Measurements from ENCODE around the gene AXIN1.
"Not testable (repeated sequence)": the region's sequence is repeated elsewhere in the genome, so short reads cannot be mapped to it uniquely, and the experiment has no call there.

The AXIN1 gene

DNA sequence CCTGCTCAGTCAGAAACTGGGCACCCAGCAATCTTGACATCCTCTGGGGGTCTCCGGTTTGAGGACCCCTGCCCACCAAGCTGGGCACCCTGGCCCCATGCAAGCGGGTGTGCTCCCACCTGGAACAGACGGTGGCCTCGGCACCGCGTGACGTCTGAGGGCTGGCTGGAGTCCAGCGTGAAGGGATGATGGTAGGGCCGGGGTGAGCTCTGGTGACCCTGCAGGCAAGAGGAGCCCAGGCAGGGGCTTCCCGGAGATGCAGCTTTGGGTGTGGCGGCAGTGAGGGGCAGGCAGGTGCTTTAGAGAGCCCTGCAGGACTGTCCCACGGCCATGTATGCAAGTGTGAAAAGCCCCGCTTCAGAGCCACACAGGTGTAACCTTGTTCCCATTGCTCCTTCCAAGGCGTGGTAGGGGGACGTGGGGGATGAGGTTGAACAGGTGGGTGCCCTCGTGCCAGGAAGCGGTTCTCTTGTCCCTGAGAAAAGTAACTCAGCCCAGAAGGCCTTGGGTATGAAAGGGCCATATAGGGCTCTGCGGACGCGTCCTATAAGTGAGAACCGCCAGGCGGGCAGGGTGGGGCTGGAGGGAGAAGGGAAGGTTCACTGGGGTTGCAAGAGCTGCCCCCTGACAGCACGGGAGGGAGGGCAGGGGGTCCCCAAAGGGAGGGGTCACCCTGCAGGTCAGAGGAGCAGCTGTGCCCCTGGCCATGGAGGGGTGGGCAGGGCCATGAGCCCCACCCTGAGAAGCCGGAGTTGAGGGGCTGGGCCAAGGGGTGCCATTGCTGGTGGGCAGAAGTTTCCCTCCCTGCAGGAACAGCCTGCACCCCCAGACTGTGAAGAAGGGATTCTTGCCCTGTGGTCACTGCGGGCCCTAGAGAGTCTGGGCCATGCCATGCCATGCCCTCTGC, 86.0 kb downstream of the AXIN1 start:
- no peak for DNase-seq (ENCODE audit: low spot score)

DNA sequence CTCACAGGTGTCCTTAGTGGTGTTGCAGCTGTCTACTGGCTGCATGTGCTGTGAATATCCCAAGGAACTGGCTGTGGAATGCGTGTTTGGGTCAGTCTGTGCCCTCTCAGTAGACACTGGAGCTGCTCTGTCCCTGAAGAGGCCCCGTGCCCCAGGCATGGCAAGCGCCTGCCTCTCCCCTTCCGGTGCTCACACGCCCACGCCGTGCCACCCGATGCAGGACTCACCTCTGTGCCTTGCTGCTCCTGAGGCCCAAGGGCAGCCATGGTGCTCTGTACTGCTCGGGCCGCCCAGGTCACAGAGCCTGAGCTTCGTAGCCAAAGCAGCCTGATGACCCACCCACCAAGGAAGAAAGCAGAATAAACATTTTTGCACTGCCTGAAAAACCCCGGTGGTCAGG, 86.8 kb downstream of the AXIN1 start:
- no peak for DNase-seq (ENCODE audit: low spot score)

DNA sequence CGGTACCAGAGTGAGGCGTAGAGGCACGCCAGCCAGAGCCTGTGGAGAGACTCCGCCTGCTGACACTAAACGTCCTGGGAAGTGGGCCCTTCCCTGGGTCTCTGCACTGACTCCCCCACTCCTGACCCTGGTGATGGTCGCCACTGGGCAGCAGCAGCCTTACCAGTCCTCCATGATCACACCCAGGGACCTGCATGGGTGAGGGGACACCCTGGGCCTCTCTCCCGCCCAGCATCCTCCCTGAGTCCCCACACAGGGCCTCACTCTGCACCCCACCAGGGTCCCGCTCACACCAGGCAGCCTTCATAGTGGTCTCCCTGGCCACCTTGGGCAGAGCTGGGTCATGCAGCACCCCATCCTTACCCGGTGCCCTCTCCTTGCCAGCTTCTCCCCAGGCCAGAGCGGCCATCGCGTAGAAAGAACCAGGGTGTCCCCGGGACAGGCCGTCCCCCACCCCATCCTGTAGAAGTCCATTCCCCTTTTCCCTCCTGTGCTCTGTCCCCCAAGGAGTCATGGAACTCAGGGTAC, 87.5 kb downstream of the AXIN1 start:
- DNase-seq (ENCODE audit: low spot score) = no peak

DNA sequence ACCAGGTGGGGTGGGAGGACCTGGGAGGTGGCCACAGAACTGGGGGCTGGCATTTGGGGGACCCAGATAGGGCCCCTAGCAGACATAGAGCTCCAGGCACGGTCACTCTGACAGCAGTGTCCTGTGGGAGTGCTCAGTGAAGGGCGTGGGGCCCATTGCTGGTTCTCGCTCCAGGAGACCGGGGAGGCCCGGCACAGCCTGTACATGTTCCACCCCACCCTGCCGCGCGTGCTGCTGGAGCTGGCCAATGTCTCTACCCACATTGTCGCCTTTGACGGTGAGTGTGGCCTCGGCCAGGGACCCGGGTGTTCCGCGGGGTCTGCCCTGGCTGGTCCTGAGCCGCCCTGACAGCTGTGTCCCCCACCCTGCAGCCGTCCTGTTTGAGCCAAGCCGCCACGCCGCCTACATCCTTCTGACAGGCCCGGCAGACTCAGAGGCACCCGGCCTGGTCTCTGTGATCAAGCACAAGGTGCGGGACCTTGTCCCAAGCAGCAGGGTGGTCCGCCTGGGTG, 88.0 kb downstream of the AXIN1 start:
- no peak for DNase-seq (ENCODE audit: low spot score)

DNA sequence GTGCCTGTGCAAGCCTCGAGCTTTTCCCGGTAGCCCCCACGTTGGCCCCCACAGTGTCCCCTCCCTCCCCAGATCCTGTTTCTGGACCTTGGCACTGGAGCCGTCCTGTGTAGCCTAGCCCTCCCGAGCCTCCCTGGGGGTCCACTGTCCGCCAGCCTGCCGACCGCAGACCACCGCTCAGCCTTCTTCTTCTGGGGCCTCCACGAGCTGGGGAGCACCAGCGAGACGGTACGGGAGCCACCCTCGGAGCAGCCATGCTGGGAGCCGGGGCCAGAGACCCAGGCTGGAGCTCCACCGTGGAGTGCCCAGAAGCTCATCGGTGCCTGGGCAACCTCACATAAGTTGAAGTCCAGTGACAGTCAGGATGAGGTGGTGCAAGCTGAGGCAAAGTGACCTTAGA, 88.6 kb downstream of the AXIN1 start:
- DNase-seq (ENCODE audit: low spot score) = no peak

DNA sequence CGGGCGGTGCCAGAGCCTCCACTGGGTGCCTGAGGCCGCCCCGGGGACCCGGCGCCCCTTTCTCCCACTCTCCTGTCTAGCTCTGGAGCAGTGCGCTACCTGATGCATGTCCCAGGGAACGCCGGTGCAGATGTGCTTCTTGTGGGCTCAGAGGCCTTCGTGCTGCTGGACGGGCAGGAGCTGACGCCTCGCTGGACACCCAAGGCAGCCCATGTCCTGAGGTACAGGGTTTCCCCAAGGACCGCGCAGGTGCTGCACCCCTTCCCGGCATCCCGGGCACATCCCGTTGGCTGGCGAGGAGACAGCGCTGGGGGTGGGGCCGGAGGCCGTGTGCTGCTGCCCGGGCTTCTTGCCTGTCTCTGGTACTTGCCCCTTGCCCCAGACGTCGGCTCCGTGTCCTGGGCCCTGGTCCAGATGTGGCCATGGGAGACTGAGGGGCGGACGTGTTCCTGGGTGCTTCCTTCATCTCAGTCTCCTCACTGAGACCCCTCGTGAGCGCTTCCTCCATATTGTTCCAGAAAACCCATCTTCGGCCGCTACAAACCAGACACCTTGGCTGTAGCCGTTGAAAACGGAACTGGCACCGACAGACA, 89.2 kb downstream of the AXIN1 start:
- DNase-seq (ENCODE audit: low spot score) = no peak

DNA sequence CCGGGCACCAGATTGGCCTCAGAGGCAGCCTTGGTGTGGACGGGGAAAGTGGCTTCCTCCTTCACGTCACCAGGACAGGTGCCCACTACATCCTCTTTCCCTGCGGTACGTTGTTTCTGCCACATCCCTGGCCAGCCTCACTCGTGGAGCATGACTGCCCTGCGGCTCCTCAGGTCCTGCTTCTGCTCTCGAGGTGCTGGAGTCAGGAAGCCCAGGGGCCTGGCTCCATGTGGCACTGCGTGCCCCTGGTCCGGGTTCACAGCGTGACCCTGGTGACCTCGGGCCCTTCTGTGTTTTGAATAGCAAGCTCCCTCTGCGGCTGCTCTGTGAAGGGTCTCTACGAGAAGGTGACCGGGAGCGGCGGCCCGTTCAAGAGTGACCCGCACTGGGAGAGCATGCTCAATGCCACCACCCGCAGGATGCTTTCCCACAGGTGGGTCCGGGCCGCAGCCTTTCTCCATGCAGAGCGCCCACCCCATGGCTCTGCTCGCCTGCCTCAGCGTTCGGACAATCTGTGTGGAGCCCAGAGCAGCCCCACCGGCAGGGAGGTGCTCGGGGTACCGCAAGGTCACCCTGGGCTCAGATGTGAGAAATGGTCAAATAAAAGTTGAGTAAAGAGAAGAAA, 90.3 kb downstream of the AXIN1 start:
- no peak for DNase-seq (ENCODE audit: low spot score)

DNA sequence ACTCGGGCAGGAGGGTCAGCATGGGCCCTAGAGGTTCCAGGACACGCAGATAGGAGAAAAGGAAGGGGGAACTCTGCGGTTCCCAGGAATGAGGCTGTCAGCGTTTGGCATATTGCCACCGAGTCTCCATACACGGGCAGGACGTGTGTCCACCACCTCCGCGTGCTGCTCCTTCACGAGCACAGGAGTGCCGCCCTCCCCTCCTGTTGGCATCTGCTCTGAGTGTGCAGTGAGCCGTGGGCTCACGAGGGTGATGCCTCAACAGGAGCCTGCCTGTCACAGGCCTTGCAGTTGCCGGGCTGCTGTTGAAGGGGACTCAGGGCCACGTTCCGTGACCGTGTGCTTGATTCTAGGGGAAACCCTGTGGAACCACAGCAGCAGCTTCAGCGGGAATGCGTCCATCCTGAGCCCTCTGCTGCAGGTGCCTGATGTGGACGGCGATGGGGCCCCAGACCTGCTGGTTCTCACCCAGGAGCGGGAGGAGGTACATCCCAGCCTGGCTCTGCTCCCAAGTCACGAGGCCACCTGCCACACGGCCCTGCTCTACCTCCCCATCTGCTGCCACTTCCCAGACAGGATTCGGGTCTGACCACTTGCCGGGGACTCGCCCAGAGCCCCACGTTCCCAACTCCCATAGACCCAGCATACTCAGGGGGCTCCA, 91.4 kb downstream of the AXIN1 start:
- DNase-seq (ENCODE audit: low spot score) = no peak

DNA sequence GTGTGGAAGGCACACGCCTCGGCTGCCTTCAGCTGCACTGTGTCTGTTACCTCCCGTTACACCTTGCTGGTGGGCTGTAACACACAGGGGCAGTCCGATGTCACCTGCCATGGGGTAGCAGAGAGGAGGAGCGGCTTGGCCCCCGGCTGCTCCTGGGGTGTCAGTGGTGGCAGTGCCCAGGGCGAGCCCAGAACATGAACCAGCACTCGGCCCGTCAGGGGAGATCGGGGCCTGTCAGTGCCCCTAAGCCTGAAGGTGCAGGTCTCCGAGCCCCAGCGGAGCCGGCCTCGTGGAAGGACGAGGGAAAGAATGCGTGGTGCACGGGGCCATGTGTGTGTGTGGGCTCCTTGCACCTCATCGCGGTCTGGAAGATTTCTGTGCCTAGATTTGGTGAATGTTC, 92.2 kb downstream of the AXIN1 start:
- no peak for DNase-seq (ENCODE audit: low spot score)

DNA sequence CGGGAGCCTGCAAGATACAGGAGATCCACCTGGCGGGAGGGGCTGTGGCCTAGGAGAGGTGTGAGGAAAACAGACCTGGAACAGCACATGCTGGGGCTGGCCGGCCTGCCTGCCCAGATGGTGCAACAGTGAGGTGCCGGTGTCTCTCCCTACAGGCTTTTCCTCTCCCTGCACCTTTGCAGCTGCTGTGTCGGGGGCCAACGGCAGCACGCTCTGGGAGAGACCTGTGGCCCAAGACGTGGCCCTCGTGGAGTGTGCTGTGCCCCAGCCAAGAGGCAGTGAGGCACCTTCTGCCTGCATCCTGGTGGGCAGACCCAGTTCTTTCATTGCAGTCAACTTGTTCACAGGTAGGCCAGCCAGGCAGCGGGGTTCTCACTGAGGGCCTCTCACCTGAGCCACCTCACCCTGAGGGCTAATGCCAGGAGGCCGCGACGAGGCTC, 92.7 kb downstream of the AXIN1 start:
- DNase-seq (ENCODE audit: low spot score) = no peak

DNA sequence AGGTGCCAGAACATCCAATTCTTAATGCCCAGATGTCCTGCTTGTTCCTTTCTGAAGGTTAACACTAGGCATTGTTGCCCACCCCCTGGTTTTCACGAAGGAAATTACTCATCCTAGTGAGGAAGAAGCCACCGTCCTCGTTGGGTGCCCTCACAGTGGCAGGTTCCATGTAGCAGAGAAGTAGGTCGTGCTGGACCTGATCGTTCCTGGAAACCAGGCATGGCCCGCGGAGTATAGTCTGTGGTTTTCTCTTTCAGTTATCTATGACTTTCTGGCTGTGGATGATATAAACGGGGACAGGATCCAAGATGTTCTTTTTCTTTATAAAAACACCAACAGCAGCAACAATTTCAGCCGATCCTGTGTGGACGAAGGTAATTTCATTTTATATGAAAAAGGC, 93.3 kb downstream of the AXIN1 start:
- DNase-seq (ENCODE audit: low spot score) = no peak

DNA sequence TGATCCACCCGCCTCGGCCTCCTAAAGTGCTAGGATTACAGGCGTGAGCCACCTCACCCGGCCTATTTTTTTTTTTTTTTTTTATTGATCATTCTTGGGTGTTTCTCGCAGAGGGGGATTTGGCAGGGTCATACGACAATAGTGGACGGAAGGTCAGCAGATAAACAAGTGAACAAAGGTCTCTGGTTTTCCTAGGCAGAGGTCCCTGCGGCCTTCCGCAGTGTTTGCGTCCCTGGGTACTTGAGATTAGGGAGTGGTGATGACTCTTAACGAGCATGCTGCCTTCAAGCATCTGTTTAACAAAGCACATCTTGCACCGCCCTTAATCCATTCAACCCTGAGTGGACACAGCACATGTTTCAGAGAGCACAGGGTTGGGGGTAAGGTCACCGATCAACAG, 94.4 kb downstream of the AXIN1 start:
- not testable (repeated sequence) for DNase-seq (ENCODE audit: low spot score)

DNA sequence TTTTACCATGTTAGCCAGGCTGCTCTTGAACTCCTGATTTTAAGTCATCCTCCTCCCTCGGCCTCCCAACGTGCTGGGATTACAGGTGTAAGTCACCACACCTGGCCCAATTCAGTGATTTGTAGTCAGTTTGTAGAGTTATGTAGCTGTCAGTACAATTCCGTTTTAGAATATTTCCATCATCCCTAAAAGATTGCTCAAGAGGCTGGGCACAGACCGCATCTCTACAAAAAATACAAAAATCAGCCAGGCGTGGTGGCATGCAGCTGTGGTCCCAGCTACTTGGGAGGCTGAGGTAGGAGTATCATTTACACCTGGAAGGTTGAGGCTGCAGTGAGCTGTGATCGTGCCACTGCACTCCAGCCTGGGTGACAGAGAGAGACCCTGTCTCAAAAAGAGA, 97.3 kb downstream of the AXIN1 start:
- DNase-seq (ENCODE audit: low spot score) = no peak

DNA sequence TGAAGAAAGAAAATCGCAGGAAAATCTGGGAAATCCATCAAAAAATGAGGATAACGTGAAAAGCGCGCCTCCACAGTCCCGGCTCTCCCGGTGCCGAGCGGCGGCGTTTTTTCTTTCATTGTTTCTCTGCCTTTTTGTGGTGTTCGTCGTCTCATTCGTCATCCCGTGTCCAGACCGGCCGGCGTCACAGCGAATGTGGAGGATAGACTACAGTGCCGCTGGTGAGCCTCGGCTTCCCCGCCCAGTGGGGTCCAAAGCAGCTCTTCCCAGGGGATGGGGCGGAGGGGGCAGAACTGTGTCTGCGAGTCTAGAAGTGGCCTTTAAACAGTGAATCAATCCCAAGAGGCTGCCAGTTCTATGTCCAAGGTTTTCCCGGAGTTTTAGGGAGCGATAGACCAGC, 98.1 kb downstream of the AXIN1 start:
- DNase-seq (ENCODE audit: low spot score) = no peak

DNA sequence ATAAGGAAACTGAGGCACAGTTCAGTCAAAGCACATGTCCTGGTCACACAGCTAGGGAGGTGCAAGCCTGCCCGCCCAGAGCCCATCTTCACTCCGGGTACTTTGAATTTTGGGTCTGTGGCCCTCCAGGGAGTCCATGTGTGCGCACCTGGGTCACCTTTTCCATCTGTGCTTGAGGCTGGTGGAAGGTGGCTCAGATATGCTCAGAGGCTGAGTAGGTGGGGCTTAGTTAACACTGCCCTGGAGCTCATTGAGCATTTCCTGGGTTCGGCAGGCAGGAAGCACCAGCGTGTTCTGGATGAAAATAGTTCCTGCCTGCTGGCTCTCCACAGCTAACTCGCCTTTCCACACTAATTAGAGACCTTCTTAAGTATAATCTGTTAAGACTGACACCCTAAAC, 98.7 kb downstream of the AXIN1 start:
- no peak for DNase-seq (ENCODE audit: low spot score)

DNA sequence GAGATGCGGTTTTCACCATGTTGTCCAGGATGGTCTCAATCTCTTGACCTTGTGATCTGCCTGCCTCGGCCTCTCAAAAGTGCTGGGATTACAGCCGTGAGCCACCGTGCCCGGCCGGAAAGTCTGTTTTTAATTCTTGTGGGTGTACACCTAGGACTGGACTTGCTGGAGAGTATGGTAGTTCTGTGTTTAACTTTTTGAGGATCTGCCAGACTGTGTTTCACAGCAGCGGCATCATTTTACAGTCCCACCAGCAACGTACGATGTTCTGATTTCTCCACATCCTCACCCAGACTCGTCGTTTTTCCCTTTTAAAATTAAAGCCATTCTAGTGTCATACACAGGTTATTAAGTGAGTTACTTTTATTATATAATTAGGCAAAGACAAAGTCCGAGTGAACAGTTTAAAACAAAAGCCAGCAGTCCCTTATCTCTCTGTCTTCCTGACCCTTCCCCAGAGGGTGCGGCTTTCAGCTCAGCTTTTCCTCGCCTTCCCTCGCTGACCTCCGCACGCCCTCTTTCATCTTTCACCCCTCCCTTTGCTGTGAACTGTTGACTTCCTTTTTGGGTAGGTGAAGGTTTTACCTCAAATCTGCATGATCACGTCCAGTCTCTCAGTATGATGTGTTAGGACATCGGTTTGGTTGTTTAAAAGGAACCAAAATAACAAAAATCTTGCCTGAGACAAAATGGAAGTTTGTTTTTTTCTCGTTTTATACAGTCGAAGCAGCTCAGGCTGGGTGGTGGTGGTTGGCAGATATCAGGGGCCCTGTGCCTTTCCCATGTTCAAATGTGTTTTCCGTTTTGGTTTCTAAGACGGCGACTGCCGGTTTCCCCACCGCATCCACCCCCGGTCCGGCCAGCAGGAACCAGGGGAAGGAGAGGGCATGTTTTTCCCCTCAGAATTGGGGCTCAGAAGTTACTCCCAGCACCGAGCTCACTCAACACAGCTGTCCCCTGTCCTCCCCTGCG, 99.9 kb downstream of the AXIN1 start:
- no peak for DNase-seq (ENCODE audit: low spot score)

DNA sequence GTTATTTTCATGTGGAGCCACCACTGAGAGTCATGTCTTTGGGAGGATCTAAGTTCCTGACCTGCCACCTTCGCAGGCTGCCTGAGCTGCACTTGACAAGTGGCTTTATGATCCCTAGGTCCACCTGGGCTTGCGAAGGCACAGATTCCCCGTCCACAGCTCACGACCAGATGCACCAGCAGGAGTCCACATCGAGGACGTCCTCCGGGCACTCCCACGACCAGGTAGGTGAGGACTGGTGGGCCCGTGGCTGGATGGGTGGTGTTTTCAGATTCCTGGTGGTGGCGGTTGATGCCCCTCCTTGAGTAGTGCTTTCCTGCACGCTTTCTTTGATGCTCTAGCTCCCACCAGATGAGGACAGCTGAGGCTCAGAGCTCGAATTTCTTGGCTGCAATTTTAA, 103.1 kb downstream of the AXIN1 start:
- no peak for DNase-seq (ENCODE audit: low spot score)

DNA sequence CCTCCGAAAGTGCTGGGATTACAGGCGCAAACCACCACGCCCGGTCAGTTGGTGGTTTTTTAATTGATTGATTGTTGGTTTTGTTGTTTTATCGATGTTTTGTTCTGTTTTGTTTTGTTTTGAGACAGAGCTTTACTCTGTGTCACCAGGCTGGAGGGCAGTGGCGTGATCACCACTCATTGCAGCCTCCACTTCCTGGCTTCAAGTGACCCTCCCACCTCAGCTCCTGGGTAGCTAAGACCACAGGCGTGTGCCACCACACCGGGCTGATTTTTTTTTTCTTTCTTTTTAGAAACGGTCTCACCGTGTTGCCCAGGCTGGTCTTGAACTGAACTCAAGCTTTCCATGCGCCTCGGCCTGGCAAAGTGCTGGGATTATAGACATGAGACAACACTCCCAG, 105.5 kb downstream of the AXIN1 start:
- no peak for DNase-seq (ENCODE audit: low spot score)

DNA sequence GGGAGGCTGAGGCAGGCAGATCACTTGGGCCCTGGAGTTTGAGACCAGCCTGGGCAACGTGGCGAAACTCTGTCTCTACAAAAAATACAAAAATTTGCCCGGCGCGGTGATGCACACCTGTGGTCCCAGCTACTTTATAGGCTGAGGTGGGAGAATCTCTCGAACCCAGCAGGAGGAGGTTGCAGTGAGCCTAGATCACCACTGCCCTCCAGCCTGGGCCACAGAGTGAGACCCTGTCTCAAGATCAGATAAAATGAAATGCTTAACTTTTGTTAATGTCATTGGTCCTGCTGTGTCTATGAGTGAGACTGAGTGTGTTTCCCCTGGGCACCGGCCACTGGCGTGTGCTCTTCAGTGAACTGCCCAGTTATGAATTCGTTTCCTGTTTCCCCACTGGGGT, 107.4 kb downstream of the AXIN1 start:
- no peak for DNase-seq (ENCODE audit: low spot score)

DNA sequence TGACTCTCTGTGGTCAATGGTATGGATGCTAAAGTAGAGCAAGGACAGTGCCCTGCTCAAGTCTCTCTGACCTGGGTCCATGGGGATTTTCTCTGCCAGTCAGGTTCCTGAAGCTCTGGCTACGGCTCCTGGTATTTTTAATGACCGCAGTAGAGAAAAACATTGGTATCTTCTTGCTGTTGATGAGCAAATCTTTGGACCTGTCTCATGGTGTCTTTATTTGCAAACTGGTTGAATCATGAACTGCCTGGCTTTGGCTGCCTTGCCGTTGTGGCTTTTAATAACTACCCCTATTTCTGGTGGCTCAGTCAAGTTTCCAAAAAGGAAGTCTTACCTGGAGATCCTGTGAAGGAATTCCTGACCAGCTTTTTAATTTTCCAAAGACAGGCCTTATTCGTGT, 109.2 kb downstream of the AXIN1 start:
- DNase-seq (ENCODE audit: low spot score) = no peak

DNA sequence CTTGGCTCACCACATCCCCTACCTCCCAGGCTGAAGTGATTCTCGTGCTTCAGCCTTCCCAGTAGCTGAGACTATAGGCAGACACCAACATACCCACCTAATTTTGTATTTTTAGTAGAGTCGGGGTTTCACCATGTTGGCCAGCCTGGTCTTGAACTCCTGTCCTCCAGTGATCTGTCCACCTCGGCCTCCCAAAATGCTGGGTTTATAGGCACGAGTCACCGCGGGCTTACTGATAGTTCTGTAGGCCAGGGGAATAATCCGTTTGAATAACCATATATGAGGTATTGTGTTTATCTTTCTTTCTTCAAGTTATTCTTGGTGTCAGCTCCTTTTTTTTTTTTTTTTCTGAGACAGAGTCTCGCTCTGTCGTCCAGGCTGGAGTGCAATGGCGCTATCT, 110.2 kb downstream of the AXIN1 start:
- DNase-seq (ENCODE audit: low spot score) = no peak

All from ecto neural progenitor cell (in vitro differentiated cells).